DND-41 (cell line): Measurements from ENCODE around the gene PADI2.

ENCODE experiments used
- ATAC-seq: fragments of 200-7000 bp; cut with Tn5 transposase; 3 replicates; pipeline ENCODE4 v1.9.1; 2021; ENCODE audit warnings: low read depth; ENCODE audit not compliant: insufficient read depth
- DNase-seq: peaks from one replicate; pipeline ENCODE4 v3.0.0-alpha.2; 2020
- H2AFZ ChIP-seq: 2 replicates; pipeline ENCODE4 v1.6.0; 2012; ENCODE audit warnings: low read depth, low read length
- H3K27ac ChIP-seq: 2 replicates; pipeline ENCODE4 v1.5.1; 2012; ENCODE audit warnings: low read length, inconsistent platforms
- H3K27me3 ChIP-seq: fragments of 200-600 bp; sonication (generic); 2 replicates; pipeline ENCODE4 v1.6.0; 2012; ENCODE audit warnings: low read length, mild to moderate bottlenecking, inconsistent platforms; ENCODE audit not compliant: insufficient read depth, poor library complexity
- H3K36me3 ChIP-seq: 2 replicates; pipeline ENCODE4 v1.5.1; 2012; ENCODE audit warnings: low read length, inconsistent platforms; ENCODE audit not compliant: insufficient read depth
- H3K4me1 ChIP-seq: 2 replicates; pipeline ENCODE4 v1.5.1; 2012; ENCODE audit warnings: mild to moderate bottlenecking, low read length; ENCODE audit not compliant: insufficient read depth
- H3K4me2 ChIP-seq: 2 replicates; pipeline ENCODE4 v1.6.0; 2012; ENCODE audit warnings: mild to moderate bottlenecking, moderate library complexity, low read length, inconsistent platforms; ENCODE audit not compliant: insufficient read depth
- H3K4me3 ChIP-seq, 2 experiments: fragments of 200-600 bp in 1 of 2; shearing (Covaris generic) in 1 of 2; 2 replicates each; pipeline ENCODE4 v1.5.1; 2012 to 2016; ENCODE audit warnings: inconsistent platforms in 2 of 2, low read length in 2 of 2, mild to moderate bottlenecking in 2 of 2, low read depth in 1 of 2, moderate library complexity in 1 of 2
- H3K79me2 ChIP-seq: 2 replicates; pipeline ENCODE4 v1.6.0; 2012; ENCODE audit warnings: low read length, inconsistent platforms; ENCODE audit not compliant: insufficient read depth
- H3K9ac ChIP-seq: 2 replicates; pipeline ENCODE4 v1.6.0; 2012; ENCODE audit warnings: low read depth, mild to moderate bottlenecking, inconsistent platforms, low read length, moderate library complexity
- H3K9me3 ChIP-seq: 2 replicates; pipeline ENCODE4 v1.5.1; 2012; ENCODE audit warnings: low read length, moderate library complexity, mild to moderate bottlenecking, inconsistent platforms; ENCODE audit not compliant: insufficient read depth, severe bottlenecking
- H4K20me1 ChIP-seq: 2 replicates; pipeline ENCODE4 v1.6.0; 2012; ENCODE audit warnings: low read length; ENCODE audit not compliant: insufficient read depth
- CTCF ChIP-seq: IDR thresholded peaks from 2 replicates; pipeline ENCODE4 v1.5.1; 2012; ENCODE audit warnings: borderline replicate concordance, low read length, moderate library complexity, mild to moderate bottlenecking; ENCODE audit not compliant: poor library complexity, severe bottlenecking; ENCODE audit errors: extremely low read depth
- EZH2 ChIP-seq: IDR thresholded peaks from 3 replicates; pipeline ENCODE4 v1.6.1; 2012; ENCODE audit warnings: borderline replicate concordance, low read depth, mild to moderate bottlenecking, moderate library complexity, low read length, inconsistent platforms; ENCODE audit not compliant: severe bottlenecking

The PADI2 gene

GRCh38 chr1:17098446-17099317, 20.6 kb downstream of the PADI2 start:
- no peaks in the 10 kb centered on the region for H3K36me3 ChIP-seq
- ATAC-seq (no peak), DNase-seq (no peak)
- no peaks in the 10 kb centered on the region for H3K4me1 ChIP-seq
- H3K27me3 ChIP-seq = peaks cover 9% of the 10 kb centered on the region
- no peaks in the 10 kb centered on the region for H3K9me3 ChIP-seq
- no peak for TF ChIP-seq EZH2
- no peaks in the 10 kb centered on the region for H3K79me2 ChIP-seq
- no peak overlapping the region for H3K9ac ChIP-seq
- 0 out of 2 replicates have a peak, but pooled peaks cover 3% of the 10 kb centered on the region for H4K20me1 ChIP-seq
- H3K4me3 ChIP-seq = no peak overlapping the region
- no peak overlapping the region for H2AFZ ChIP-seq
- no peak overlapping the region for H3K27ac ChIP-seq
- no peak overlapping the region for H3K4me2 ChIP-seq

GRCh38 chr1:17097787-17098186, 21.5 kb downstream of the PADI2 start:
- Histone ChIP-seq H3K79me2 (no peaks in the 10 kb centered on the region), H3K4me3 (no peak overlapping the region), H3K4me1 (no peaks in the 10 kb centered on the region), H3K27ac (no peak overlapping the region), H3K9me3 (no peaks in the 10 kb centered on the region), H2AFZ (no peak overlapping the region), H3K36me3 (no peaks in the 10 kb centered on the region), H4K20me1 (0 out of 2 replicates have a peak, but pooled peaks cover 3% of the 10 kb centered on the region), H3K9ac (no peak overlapping the region), H3K27me3 (peaks cover 9% of the 10 kb centered on the region), H3K4me2 (no peak overlapping the region)
- no peak for ATAC-seq
- no peak for TF ChIP-seq EZH2
- no peak for TF ChIP-seq CTCF
- DNase-seq = no peak

GRCh38 chr1:17097147-17097546, 22.1 kb downstream of the PADI2 start:
- Histone ChIP-seq H3K9me3 (no peaks in the 10 kb centered on the region), H3K4me3 (no peak overlapping the region), H3K4me2 (no peak overlapping the region), H3K9ac (no peak overlapping the region), H3K79me2 (no peaks in the 10 kb centered on the region), H3K27ac (no peak overlapping the region), H3K27me3 (peaks cover 9% of the 10 kb centered on the region), H3K36me3 (no peaks in the 10 kb centered on the region), H4K20me1 (0 out of 2 replicates have a peak, but pooled peaks cover 3% of the 10 kb centered on the region), H3K4me1 (no peaks in the 10 kb centered on the region), H2AFZ (no peak overlapping the region)
- ATAC-seq = no peak
- no peak for DNase-seq
- TF ChIP-seq EZH2 (no peak), CTCF (no peak)

- no peak overlapping the region for H3K4me2 ChIP-seq
- no peaks in the 10 kb centered on the region for H3K9me3 ChIP-seq
- DNase-seq = no peak
- no peak for ATAC-seq
- H4K20me1 ChIP-seq = 0 out of 2 replicates have a peak, but pooled peaks cover 3% of the 10 kb centered on the region
- no peaks in the 10 kb centered on the region for H3K4me1 ChIP-seq
- H3K36me3 ChIP-seq = no peaks in the 10 kb centered on the region
- no peaks in the 10 kb centered on the region for H3K79me2 ChIP-seq
- no peak overlapping the region for H3K4me3 ChIP-seq
- H3K27ac ChIP-seq = no peak overlapping the region
- peaks cover 9% of the 10 kb centered on the region for H3K27me3 ChIP-seq
- no peak overlapping the region for H2AFZ ChIP-seq
- no peak overlapping the region for H3K9ac ChIP-seq
- no peak for TF ChIP-seq CTCF
- TF ChIP-seq EZH2 = no peak
Measured at GRCh38 chr1:17096584-17096983, 22.7 kb downstream of the PADI2 start.
